ENCODE data around the gene CACNA1C. TPM values are rescaled to one million over a fixed set of nuclear protein-coding genes. Genes with fewer than 3 reads are reported as not detected.

CACNA1C gene
- total and polyA plus RNA-seq, 2 of the 4 experiments (the other 2 are of a cell fraction): 1.6 to 2.6 TPM

DNA sequence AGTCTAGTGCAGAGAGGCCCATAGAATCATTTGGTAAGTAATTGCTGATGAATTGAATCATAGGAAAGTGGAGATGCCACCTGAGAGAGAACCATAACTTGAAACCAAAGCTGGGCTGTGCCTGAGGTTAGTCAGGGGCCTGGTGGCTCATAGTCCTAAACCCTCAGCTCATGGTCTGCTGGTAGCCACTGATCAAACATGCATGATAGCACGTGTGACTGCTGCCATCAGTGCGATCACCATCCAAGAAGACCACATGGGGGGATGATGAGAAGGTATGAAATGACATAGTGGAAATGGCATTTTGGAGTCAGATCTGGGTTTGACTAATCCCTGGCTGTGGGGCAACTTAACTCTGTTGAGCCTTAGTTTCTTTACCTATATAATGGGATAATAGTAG lies 190.5 kb downstream of the CACNA1C start:
- Histone ChIP-seq H2AK9ac (replicated peaks; ENCODE audit: low read depth, low read length, poor library complexity) (no peak overlapping the region), H4K8ac (ENCODE audit: low read depth in 2 of 2, low read length in 2 of 2) (peak overlapping the region; percentile 9 to 75; a peak in 2 of 4 replicates), H3K4me3 (ENCODE audit: insufficient read depth, low read depth, low read length) (no peak overlapping the region), H4K20me1 (ENCODE audit: insufficient read depth, low read length) (0 out of 2 replicates have a peak, but pooled peaks cover 3% of the 10 kb centered on the region), H3K18ac (ENCODE audit: low read depth, low read length) (peak overlapping the region; percentile 93), H2AK5ac (ENCODE audit: low read depth, low read length) (peak overlapping the region; percentile 81), H3K27me3 (ENCODE audit: control insufficient read depth, insufficient read depth, low read length) (no peaks in the 10 kb centered on the region), H3K9ac (ENCODE audit: low read depth, low read length) (no peak overlapping the region), H3K4me2 (ENCODE audit: low read depth, low read length) (no peak overlapping the region), H3K4ac (ENCODE audit: low read depth, low read length) (peak overlapping the region; percentile 88), H2BK20ac (ENCODE audit: low read depth, low read length) (peak overlapping the region; percentile 82; the same call in 1 of the 2 replicates), H3K56ac (ENCODE audit: extremely low read depth, insufficient read depth, low read length) (no peak overlapping the region), H2BK5ac (ENCODE audit: low read depth, low read length, poor library complexity, severe bottlenecking) (peak overlapping the region; percentile 90), H3K14ac (replicated peaks; ENCODE audit: low read depth, low read length) (peak overlapping the region; percentile 77), H4K5ac (ENCODE audit: low read depth, low read length) (peak overlapping the region; percentile 26; the same call in 1 of the 2 replicates), H3K9me1 (ENCODE audit: insufficient read depth, low read length) (peaks cover 28% of the 10 kb centered on the region), H2BK120ac (ENCODE audit: low read depth, low read length) (peak overlapping the region; percentile 93), H2BK15ac (ENCODE audit: low read depth, low read length) (peak overlapping the region; percentile 59; the same call in 2 of the 3 replicates), H3K9me3 (ENCODE audit: control insufficient read depth, insufficient read depth, low read length) (no peaks in the 10 kb centered on the region), H3K23ac (ENCODE audit: low read depth, low read length) (peak overlapping the region; percentile 1), H3K79me1 (ENCODE audit: low read depth in 1 of 2, low read length in 2 of 2) (peaks cover 0 to 33% of the 10 kb centered on the region in 2 experiments; a peak in 3 of 4 replicates), H3K4me1 (ENCODE audit: control insufficient read depth, insufficient read depth, low read length) (peaks cover 35% of the 10 kb centered on the region), H2AFZ (replicated peaks; ENCODE audit: low read length, poor library complexity) (no peak overlapping the region), H4K91ac (ENCODE audit: insufficient read depth, low read depth, low read length) (peak overlapping the region; percentile 92), H3K27ac (ENCODE audit: insufficient read depth, low read length) (peak overlapping the region; percentile 58; the same call in 1 of the 2 replicates), H3K36me3 (ENCODE audit: control insufficient read depth, insufficient read depth, low read length) (no peaks in the 10 kb centered on the region)
- no peak for ATAC-seq (ENCODE audit: low read depth)
- intact Hi-C loops (cut with micrococcal nuclease) (no loop called here), in situ Hi-C loops (cut with MboI; ENCODE audit: low sequenced_read_pairs) (no loop called here), dilution Hi-C loops (cut with HindIII; ENCODE audit: low sequenced_read_pairs, unreplicated experiment) (no loop called here)
- ChIA-PET CTCF (interaction anchor here (1.1 kb wide), 1 partner anchor 10 kb away, joined by 4 read pairs; no protein-coding TSS in a partner anchor), POLR2A (ENCODE audit: unreplicated experiment) (no interaction called here)
- TF ChIP-seq CTCF (conservative IDR thresholded peaks at IDR 0.05; ENCODE audit: low read depth, low read length): no peak
- no peak for TF ChIP-seq NFE2L2 (IDR thresholded peaks at IDR 0.05; ENCODE audit: low read depth, low read length)
- no peak for TF ChIP-seq SMC3 (IDR thresholded peaks at IDR 0.05; ENCODE audit: low read depth, low read length)
- TF ChIP-seq CEBPB (IDR thresholded peaks at IDR 0.05; ENCODE audit: low read depth, low read length): no peak
- TF ChIP-seq MXI1 (IDR thresholded peaks at IDR 0.05; ENCODE audit: borderline replicate concordance, low read depth, low read length): no peak
- no peak for TF ChIP-seq MAZ (IDR thresholded peaks at IDR 0.05; ENCODE audit: borderline replicate concordance, low read depth, low read length)
- TF ChIP-seq RCOR1 (IDR thresholded peaks at IDR 0.05; ENCODE audit: insufficient replicate concordance, low read length): no peak
- no peak for TF ChIP-seq RAD21 (IDR thresholded peaks at IDR 0.05; ENCODE audit: low read length)
- no peak for TF ChIP-seq BHLHE40 (IDR thresholded peaks at IDR 0.05; ENCODE audit: low read depth, low read length)
- TF ChIP-seq RFX5 (IDR thresholded peaks at IDR 0.05; ENCODE audit: low read depth, low read length): no peak
- no TSS peak for BruUV-seq (replicated peaks)
- WGBS, 2 experiments (ENCODE audit: extremely low coverage in 2 of 2, insufficient read length in 1 of 2): no CpG with 5 or more reads among the region's 2 CpGs
- DNase-seq: peak; percentile 32

Data from IMR-90 (cell line).